PC-3 (cell line): ENCODE results near the gene CTNNA3. TPM values are rescaled to one million over a fixed set of nuclear protein-coding genes. Genes with fewer than 3 reads are reported as not detected.

Source experiments
- ATAC-seq: fragments of 200-7000 bp; cut with Tn5 transposase; 2 replicates; pipeline ENCODE4 v1.9.1; 2020; ENCODE audit warnings: mild to moderate bottlenecking, moderate library complexity
- BruUV-seq: library from RNA; stranded (reverse); fragments of 400-500 nt; replicated peaks from 2 replicates; lab custom pipeline; 2021; lab: Mats Ljungman, UMichigan
- CTCF ChIA-PET: fragments of 300-600 bp; sonication (Branson Sonifier 250); formaldehyde crosslinking; loops from one replicate; lab custom pipeline; 2022; ENCODE audit warnings: antibody characterized with exemption; lab: Charles Lee
- POLR2A ChIA-PET: fragments of 300-600 bp; sonication (Branson Sonifier 250); formaldehyde crosslinking; loops from one replicate; lab custom pipeline; 2022; ENCODE audit warnings: antibody characterized with exemption; ENCODE audit not compliant: unreplicated experiment; lab: Charles Lee
- DNase-seq: peaks from one replicate; pipeline ENCODE4 v3.0.0-alpha.2; 2015
- H2AFZ ChIP-seq: fragments of 300-600 bp; sonication (generic); 2 replicates; pipeline ENCODE4 v1.6.0; 2016; ENCODE audit warnings: antibody characterized with exemption, low read length
- H3F3A ChIP-seq: fragments of 300-600 bp; sonication (generic); one replicate; pipeline ENCODE4 v1.6.0; 2017; ENCODE audit warnings: antibody characterized with exemption, low read length, control low read depth, mild to moderate bottlenecking; ENCODE audit not compliant: unreplicated experiment
- H3K27ac ChIP-seq: fragments of 300-600 bp; sonication (generic); 2 replicates; pipeline ENCODE4 v1.5.1; 2016; ENCODE audit warnings: mild to moderate bottlenecking, low read length
- H3K27me3 ChIP-seq: fragments of 300-600 bp; sonication (generic); 2 replicates; pipeline ENCODE4 v1.6.1; 2016; ENCODE audit warnings: low read length, mixed read lengths
- H3K36me3 ChIP-seq: fragments of 300-600 bp; sonication (generic); 2 replicates; pipeline ENCODE4 v1.6.1; 2016; ENCODE audit warnings: low read depth, mixed run types, low read length, mixed read lengths
- H3K4me1 ChIP-seq: fragments of 300-600 bp; sonication (generic); 2 replicates; pipeline ENCODE4 v1.5.1; 2016; ENCODE audit warnings: low read length; ENCODE audit not compliant: insufficient read depth
- H3K4me2 ChIP-seq: fragments of 300-600 bp; sonication (generic); 2 replicates; pipeline ENCODE4 v1.6.0; 2016; ENCODE audit warnings: low read length
- H3K4me3 ChIP-seq: fragments of 300-600 bp; sonication (generic); 2 replicates; pipeline ENCODE4 v1.5.1; 2016; ENCODE audit warnings: mild to moderate bottlenecking, low read length, mixed read lengths
- H3K79me2 ChIP-seq: fragments of 300-600 bp; sonication (generic); 2 replicates; pipeline ENCODE4 v1.6.1; 2017; ENCODE audit warnings: low read length, mixed read lengths
- H3K9ac ChIP-seq: fragments of 300-600 bp; sonication (generic); 2 replicates; pipeline ENCODE4 v1.6.0; 2016; ENCODE audit warnings: mild to moderate bottlenecking, low read length
- H3K9me2 ChIP-seq: fragments of 300-600 bp; sonication (generic); replicated peaks from 2 replicates; pipeline ENCODE4 v1.6.1; 2016; ENCODE audit warnings: mixed run types, low read length, mixed read lengths
- H3K9me3 ChIP-seq: fragments of 300-600 bp; sonication (generic); 2 replicates; pipeline ENCODE4 v1.6.1; 2016; ENCODE audit warnings: low read length, mixed read lengths
- H4K20me1 ChIP-seq: fragments of 300-600 bp; sonication (generic); 2 replicates; pipeline ENCODE4 v1.6.1; 2016; ENCODE audit warnings: low read length, mixed read lengths
- EZH2 ChIP-seq: fragments of 300-600 bp; sonication (generic); IDR thresholded peaks from one replicate; pipeline ENCODE4 v1.6.1; 2017; ENCODE audit warnings: antibody characterized with exemption, mild to moderate bottlenecking, low read length; ENCODE audit not compliant: unreplicated experiment
- EZH2phosphoT487 ChIP-seq: fragments of 300-600 bp; sonication (generic); IDR thresholded peaks from 2 replicates; pipeline ENCODE4 v1.6.1; 2018; ENCODE audit warnings: mild to moderate bottlenecking, antibody characterized with exemption, low read length, borderline replicate concordance
- intact Hi-C: fragments of 100-400 bp; cut with micrococcal nuclease; formaldehyde crosslinking; loops from 2 replicates; pipeline ENCODE4 v1.9.0; 2023
- total RNA-seq: library from RNA; depleted of rRNA; stranded (reverse); fragments of >200 nt; gene quantifications from 2 replicates; pipeline ENCODE4 v1.2.3, GENCODE V29; 2014
- TF ChIP-seq, protein P1 (sequence below): fragments of 300-600 bp; sonication (generic); conservative IDR thresholded peaks from 2 replicates; pipeline ENCODE4 v1.5.1; 2017; ENCODE audit warnings: antibody characterized with exemption, low read depth, mild to moderate bottlenecking, low read length

Gene CTNNA3
- total RNA-seq, 1 experiment from 2014 or later: 1.9 TPM

DNA sequence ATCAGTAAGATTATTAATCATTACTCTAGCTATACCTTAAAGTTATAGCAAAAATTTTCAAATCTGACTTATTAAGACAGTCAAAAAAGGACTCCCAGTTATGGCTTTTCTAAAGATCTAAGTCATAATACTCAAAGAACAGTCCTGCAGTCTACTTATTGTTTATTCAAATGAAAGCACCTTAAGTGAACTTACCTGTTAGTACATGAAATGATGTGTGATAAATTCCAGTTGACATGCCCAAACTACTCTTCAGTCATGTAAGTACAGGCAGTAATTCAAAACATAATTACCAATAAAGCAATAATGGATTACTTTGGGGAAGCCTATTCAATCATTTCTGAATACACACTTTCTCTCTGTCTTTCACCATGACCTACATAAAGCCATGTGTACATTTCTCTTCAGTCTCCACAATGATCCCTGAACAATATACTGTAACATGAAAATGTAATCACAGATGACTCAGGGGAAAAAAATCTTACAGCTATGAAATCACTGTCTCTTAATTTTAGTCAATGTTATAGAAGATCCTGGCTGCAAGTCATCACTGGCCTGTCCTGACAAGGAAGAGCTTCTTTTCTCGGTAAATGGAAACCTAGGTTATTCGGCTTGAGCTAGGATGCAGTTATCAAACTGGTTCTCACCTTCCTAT is 1190.9 kb downstream of the CTNNA3 start:
- Histone ChIP-seq H3K36me3 (no peaks in the 10 kb centered on the region), H4K20me1 (no peaks in the 10 kb centered on the region), H3K9me3 (no peaks in the 10 kb centered on the region), H3K27me3 (no peaks in the 10 kb centered on the region), H2AFZ (no peak overlapping the region), H3K4me1 (no peaks in the 10 kb centered on the region), H3K4me2 (no peak overlapping the region), H3K9me2 (0 out of 2 replicates have a peak, but pooled peaks cover 4% of the 10 kb centered on the region), H3K9ac (no peak overlapping the region), H3K79me2 (no peaks in the 10 kb centered on the region), H3K27ac (no peak overlapping the region), H3F3A (no peaks in the 10 kb centered on the region), H3K4me3 (no peak overlapping the region)
- TF ChIP-seq, protein P1, sequence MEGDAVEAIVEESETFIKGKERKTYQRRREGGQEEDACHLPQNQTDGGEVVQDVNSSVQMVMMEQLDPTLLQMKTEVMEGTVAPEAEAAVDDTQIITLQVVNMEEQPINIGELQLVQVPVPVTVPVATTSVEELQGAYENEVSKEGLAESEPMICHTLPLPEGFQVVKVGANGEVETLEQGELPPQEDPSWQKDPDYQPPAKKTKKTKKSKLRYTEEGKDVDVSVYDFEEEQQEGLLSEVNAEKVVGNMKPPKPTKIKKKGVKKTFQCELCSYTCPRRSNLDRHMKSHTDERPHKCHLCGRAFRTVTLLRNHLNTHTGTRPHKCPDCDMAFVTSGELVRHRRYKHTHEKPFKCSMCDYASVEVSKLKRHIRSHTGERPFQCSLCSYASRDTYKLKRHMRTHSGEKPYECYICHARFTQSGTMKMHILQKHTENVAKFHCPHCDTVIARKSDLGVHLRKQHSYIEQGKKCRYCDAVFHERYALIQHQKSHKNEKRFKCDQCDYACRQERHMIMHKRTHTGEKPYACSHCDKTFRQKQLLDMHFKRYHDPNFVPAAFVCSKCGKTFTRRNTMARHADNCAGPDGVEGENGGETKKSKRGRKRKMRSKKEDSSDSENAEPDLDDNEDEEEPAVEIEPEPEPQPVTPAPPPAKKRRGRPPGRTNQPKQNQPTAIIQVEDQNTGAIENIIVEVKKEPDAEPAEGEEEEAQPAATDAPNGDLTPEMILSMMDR: no peak
- TF ChIP-seq EZH2phosphoT487: no peak
- ChIA-PET POLR2A (no interaction called here), CTCF (no interaction called here)
- intact Hi-C loops: no loop called here
- no TSS peak for BruUV-seq
- peak; percentile 36 for DNase-seq
- peak; percentile 37; the same call in 1 of the 2 replicates for ATAC-seq

DNA sequence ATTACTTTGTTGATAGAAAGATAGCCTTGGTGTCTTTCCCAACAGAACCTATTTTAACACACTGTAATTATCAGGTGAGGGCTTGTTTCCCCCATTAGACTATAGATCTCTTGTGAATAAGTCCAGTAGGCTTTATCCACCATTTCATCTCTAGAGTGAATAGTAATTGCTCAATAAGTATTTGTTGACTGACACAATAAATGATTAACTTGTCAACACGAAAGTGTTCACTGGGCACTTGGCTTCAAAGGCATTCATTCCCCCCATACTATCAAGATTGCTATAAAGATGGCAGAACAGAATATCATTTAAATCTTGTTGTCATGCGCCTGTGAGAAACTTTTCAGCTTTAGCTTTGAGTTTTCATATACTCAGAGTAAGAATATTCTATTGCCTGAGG is 1194.6 kb downstream of the CTNNA3 start:
- ChIA-PET CTCF (no interaction called here), POLR2A (no interaction called here)
- Histone ChIP-seq H3K36me3 (no peaks in the 10 kb centered on the region), H3K9me2 (0 out of 2 replicates have a peak, but pooled peaks cover 2% of the 10 kb centered on the region), H4K20me1 (no peaks in the 10 kb centered on the region), H3K4me2 (no peak overlapping the region), H3K4me1 (no peaks in the 10 kb centered on the region), H3K4me3 (no peak overlapping the region), H3K27ac (no peak overlapping the region), H3K9ac (no peak overlapping the region), H3K79me2 (no peaks in the 10 kb centered on the region), H3F3A (no peaks in the 10 kb centered on the region), H3K9me3 (no peaks in the 10 kb centered on the region), H2AFZ (no peak overlapping the region), H3K27me3 (no peaks in the 10 kb centered on the region)
- BruUV-seq: no TSS peak
- DNase-seq (no peak), ATAC-seq (no peak)
- TF ChIP-seq EZH2 (no peak), EZH2phosphoT487 (no peak)
- TF ChIP-seq, protein P1: no peak
- intact Hi-C loops: no loop called here

DNA sequence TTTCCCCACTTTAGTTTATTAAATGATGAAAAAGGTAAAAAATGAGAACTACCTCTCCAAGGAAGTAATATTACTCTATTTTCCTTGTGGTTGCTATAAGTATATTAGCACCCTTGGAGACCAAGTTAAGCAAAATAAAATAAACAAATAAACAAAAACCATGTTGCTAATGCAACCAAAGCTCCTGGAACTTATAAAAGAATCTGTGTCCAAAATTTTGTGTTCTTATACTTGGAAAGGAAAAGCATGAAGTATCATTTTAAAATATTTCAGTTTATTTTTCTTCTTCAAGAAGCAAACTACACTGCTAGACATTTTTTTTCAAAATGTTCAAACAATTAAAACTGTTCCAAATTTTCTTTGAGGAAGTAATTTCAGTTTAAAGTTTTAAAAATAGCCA is 1212.0 kb downstream of the CTNNA3 start:
- CTCF ChIA-PET: no interaction called here

More for the DNA sequence above, 1212.0 kb downstream of the CTNNA3 start:
- no peak overlapping the region for H3K4me3 ChIP-seq
- DNase-seq: no peak
- no peaks in the 10 kb centered on the region for H3K79me2 ChIP-seq
- TF ChIP-seq, protein P1: no peak
- TF ChIP-seq EZH2: no peak
- no peak for ATAC-seq
- no peaks in the 10 kb centered on the region for H3F3A ChIP-seq
- H3K36me3 ChIP-seq: no peaks in the 10 kb centered on the region
- intact Hi-C loops: no loop called here
- POLR2A ChIA-PET: no interaction called here
- H3K27me3 ChIP-seq: no peaks in the 10 kb centered on the region
- no peaks in the 10 kb centered on the region for H3K9me2 ChIP-seq
- H3K27ac ChIP-seq: no peak overlapping the region
- no TSS peak for BruUV-seq
- no peaks in the 10 kb centered on the region for H3K9me3 ChIP-seq
- H4K20me1 ChIP-seq: no peaks in the 10 kb centered on the region
- H3K4me1 ChIP-seq: no peaks in the 10 kb centered on the region
- H3K4me2 ChIP-seq: no peak overlapping the region
- no peak overlapping the region for H2AFZ ChIP-seq
- no peak overlapping the region for H3K9ac ChIP-seq
